Esophagus (tissue), 2 donors: ENCODE results near the gene ADGRL2. TPM values are rescaled to one million over a fixed set of nuclear protein-coding genes. Genes with fewer than 3 reads are reported as not detected.

Source experiments
- H3K27ac ChIP-seq, 2 donors: one replicate each; pipeline ENCODE4 v1.5.1; 2013; ENCODE audit warnings: low read depth in 2 of 2, mild to moderate bottlenecking in 2 of 2, inconsistent platforms in 1 of 2, low read length in 1 of 2, moderate library complexity in 1 of 2
- H3K27me3 ChIP-seq, 2 donors: one replicate each; pipeline ENCODE4 v1.6.1; 2013; ENCODE audit warnings: low read length in 2 of 2, control low read depth in 1 of 2, mild to moderate bottlenecking in 1 of 2; ENCODE audit not compliant: insufficient read depth in 2 of 2, control insufficient read depth in 1 of 2
- H3K36me3 ChIP-seq, 2 donors: one replicate each; pipeline ENCODE4 v1.6.1; 2013; ENCODE audit warnings: low read length in 1 of 2; ENCODE audit not compliant: control insufficient read depth in 2 of 2, insufficient read depth in 2 of 2
- H3K4me1 ChIP-seq, 2 donors: one replicate each; pipeline ENCODE4 v1.6.1; 2013; ENCODE audit warnings: low read length in 1 of 2; ENCODE audit not compliant: control insufficient read depth in 2 of 2, insufficient read depth in 2 of 2
- H3K4me3 ChIP-seq, 2 donors: one replicate each; pipeline ENCODE4 v1.5.1; 2013; ENCODE audit warnings: low read length in 2 of 2, mild to moderate bottlenecking in 2 of 2, low read depth in 1 of 2, moderate library complexity in 1 of 2
- H3K9me3 ChIP-seq, 2 donors: one replicate each; pipeline ENCODE4 v1.6.1; 2013; ENCODE audit warnings: mild to moderate bottlenecking in 2 of 2, low read depth in 1 of 2, low read length in 1 of 2, moderate library complexity in 1 of 2; ENCODE audit not compliant: control insufficient read depth in 2 of 2, insufficient read depth in 1 of 2
- WGBS, 2 donors: extraction: QIAGEN DNeasy Blood & Tissue Kit; methylation state at CpG; one replicate each; pipeline ENCODE4 v1.1.7; 2013; 5-methylcytosine and 5-hydroxymethylcytosine counted together
- polyA plus RNA-seq, 2 donors: library from polyadenylated mRNA; stranded (reverse); fragments of 200-250 nt; gene quantifications; one replicate each; pipeline ENCODE4 v1.2.3, GENCODE V29; 2013
- donor health status: healthy with polysubstance abuse.
- donor health status: Bipolar disorder and iron deficiency.

Gene ADGRL2
- polyA plus RNA-seq, 2 donors, result 25.3 to 26.0 TPM

- Histone ChIP-seq H3K27ac (no peak overlapping the region), H3K36me3 (no peaks in the 10 kb centered on the region), H3K4me3 (no peak overlapping the region), H3K4me1 (peaks cover 0 to 2% of the 10 kb centered on the region in 2 donors), H3K9me3 (no peaks in the 10 kb centered on the region), H3K27me3 (no peaks in the 10 kb centered on the region)
- WGBS, 2 donors, result 58 to 74% methylated on average over 2 of the region's 2 CpGs
Observed at GRCh38 chr1:81805537-81806431, 5.0 kb downstream of the ADGRL2 start.

- Histone ChIP-seq H3K27me3 (no peaks in the 10 kb centered on the region), H3K27ac (no peak overlapping the region), H3K4me3 (no peak overlapping the region), H3K36me3 (no peaks in the 10 kb centered on the region), H3K9me3 (no peaks in the 10 kb centered on the region), H3K4me1 (peaks cover 0 to 2% of the 10 kb centered on the region in 2 donors)
- WGBS, 2 donors, result 66 to 69% methylated on average over 2 of the region's 2 CpGs
Observed at GRCh38 chr1:81806432-81806770, 5.7 kb downstream of the ADGRL2 start.

GRCh38 chr1:81808760-81809159 lies 8.0 kb downstream of the ADGRL2 start:
- Histone ChIP-seq H3K27ac (no peak overlapping the region), H3K4me3 (no peak overlapping the region), H3K27me3 (no peaks in the 10 kb centered on the region), H3K36me3 (no peaks in the 10 kb centered on the region), H3K9me3 (no peaks in the 10 kb centered on the region), H3K4me1 (no peaks in the 10 kb centered on the region)
- 41 to 62% methylated on average over 7 of the region's 7 CpGs for WGBS, 2 donors

- no peak overlapping the region for H3K27ac ChIP-seq
- no peaks in the 10 kb centered on the region for H3K4me1 ChIP-seq
- WGBS, 2 donors, result 88% methylated on average over 1 of the region's 1 CpG
Observed at GRCh38 chr1:81809808-81810207, 9.1 kb downstream of the ADGRL2 start.

GRCh38 chr1:81811757-81812371 lies 11.1 kb downstream of the ADGRL2 start:
- no peaks in the 10 kb centered on the region for H3K9me3 ChIP-seq
- H3K4me1 ChIP-seq, result no peaks in the 10 kb centered on the region
- H3K27me3 ChIP-seq, result no peaks in the 10 kb centered on the region
- H3K27ac ChIP-seq, result no peak overlapping the region
- no peak overlapping the region for H3K4me3 ChIP-seq
- WGBS, 2 donors, result 40 to 45% methylated on average over 3 of the region's 3 CpGs
- H3K36me3 ChIP-seq, result no peaks in the 10 kb centered on the region

More at GRCh38 chr1:81809808-81810207, 9.1 kb downstream of the ADGRL2 start:
- Histone ChIP-seq H3K4me3 (no peak overlapping the region), H3K36me3 (no peaks in the 10 kb centered on the region), H3K27me3 (no peaks in the 10 kb centered on the region), H3K9me3 (no peaks in the 10 kb centered on the region)

GRCh38 chr1:81812712-81813111 lies 12.0 kb downstream of the ADGRL2 start:
- Histone ChIP-seq H3K4me1 (no peaks in the 10 kb centered on the region), H3K9me3 (no peaks in the 10 kb centered on the region), H3K27ac (no peak overlapping the region), H3K36me3 (no peaks in the 10 kb centered on the region), H3K27me3 (no peaks in the 10 kb centered on the region), H3K4me3 (no peak overlapping the region)
- 53 to 58% methylated on average over 4 of the region's 4 CpGs for WGBS, 2 donors

- Histone ChIP-seq H3K9me3 (no peaks in the 10 kb centered on the region), H3K36me3 (no peaks in the 10 kb centered on the region), H3K4me1 (no peaks in the 10 kb centered on the region), H3K4me3 (no peak overlapping the region), H3K27ac (no peak overlapping the region), H3K27me3 (no peaks in the 10 kb centered on the region)
- 79 to 86% methylated on average over 2 of the region's 2 CpGs for WGBS, 2 donors
Observed at GRCh38 chr1:81813691-81814090, 13.0 kb downstream of the ADGRL2 start.

GRCh38 chr1:81819613-81820012 lies 18.9 kb downstream of the ADGRL2 start:
- Histone ChIP-seq H3K4me3 (no peak overlapping the region), H3K9me3 (no peaks in the 10 kb centered on the region), H3K27ac (no peak overlapping the region), H3K27me3 (no peaks in the 10 kb centered on the region), H3K36me3 (no peaks in the 10 kb centered on the region), H3K4me1 (no peaks in the 10 kb centered on the region)
- 84% methylated on average over 4 of the region's 4 CpGs for WGBS, 2 donors

- Histone ChIP-seq H3K27me3 (no peaks in the 10 kb centered on the region), H3K9me3 (no peaks in the 10 kb centered on the region), H3K4me3 (no peak overlapping the region), H3K4me1 (no peaks in the 10 kb centered on the region), H3K36me3 (no peaks in the 10 kb centered on the region), H3K27ac (no peak overlapping the region)
- WGBS, 2 donors, result 71% methylated on average over 2 of the region's 2 CpGs
Observed at GRCh38 chr1:81820765-81821164, 20.0 kb downstream of the ADGRL2 start.

GRCh38 chr1:81823082-81823481 lies 22.3 kb downstream of the ADGRL2 start:
- Histone ChIP-seq H3K27ac (no peak overlapping the region), H3K4me1 (no peaks in the 10 kb centered on the region), H3K4me3 (no peak overlapping the region), H3K36me3 (no peaks in the 10 kb centered on the region), H3K9me3 (no peaks in the 10 kb centered on the region), H3K27me3 (no peaks in the 10 kb centered on the region)
- WGBS, 2 donors, result 85 to 87% methylated on average over 4 of the region's 4 CpGs
